Transverse colon (tissue), 3 donors: ENCODE measurements around the gene PTTG1.

Experiments used
- CTCF ChIP-seq, 5 experiments: fragments of 200-600 bp in 3 of 5; fragments of 450-650 bp in 2 of 5; sonication (generic) in 3 of 5; IDR thresholded peaks; 1 replicate in 2 of 5; 2 replicates in 3 of 5; pipeline ENCODE4 v1.5.1; 2016 to 2017; ENCODE audit warnings: antibody characterized with exemption in 5 of 5, inconsistent platforms in 3 of 5, mild to moderate bottlenecking in 2 of 5, moderate library complexity in 1 of 5
- EP300 ChIP-seq: sonication (generic); formaldehyde crosslinking; IDR thresholded peaks from one replicate; pipeline ENCODE4 v1.6.1; 2017; ENCODE audit warnings: antibody characterized with exemption, low read depth

GRCh38 chr5:160445751-160446150 lies 24.1 kb downstream of the PTTG1 start:
- TF ChIP-seq EP300, result no peak
- no peak for TF ChIP-seq CTCF (IDR thresholded peaks at IDR 0.05)
